Liver (tissue), 9 donors: ENCODE results near the gene ITGB2. TPM values are rescaled to one million over a fixed set of nuclear protein-coding genes. Genes with fewer than 3 reads are reported as not detected.

ENCODE experiments used
- DNase-seq: peaks from one replicate; pipeline ENCODE4 v3.0.0-alpha.2; 2017; ENCODE audit warnings: low spot score
- H3K27ac ChIP-seq, 2 donors: one replicate each; pipeline ENCODE4 v1.7.0; 2013; ENCODE audit warnings: inconsistent platforms in 2 of 2, low read length in 2 of 2, control low read depth in 1 of 2, low read depth in 1 of 2, mild to moderate bottlenecking in 1 of 2
- H3K27me3 ChIP-seq, 4 donors: one replicate each; pipeline versions ENCODE4 v1.6.1 to v1.7.0; 2013; ENCODE audit warnings: low read length in 3 of 4, inconsistent platforms in 1 of 4, mild to moderate bottlenecking in 1 of 4, moderate library complexity in 1 of 4; ENCODE audit not compliant: control insufficient read depth in 4 of 4, insufficient read depth in 4 of 4
- H3K36me3 ChIP-seq, 4 donors: one replicate each; pipeline versions ENCODE4 v1.6.1 to v1.7.0; 2013; ENCODE audit warnings: low read length in 3 of 4, mild to moderate bottlenecking in 3 of 4, low read depth in 1 of 4, moderate library complexity in 1 of 4; ENCODE audit not compliant: control insufficient read depth in 4 of 4, insufficient read depth in 3 of 4
- H3K4me1 ChIP-seq, 4 donors: one replicate each; pipeline versions ENCODE4 v1.6.1 to v1.7.0; 2013; ENCODE audit warnings: low read length in 3 of 4, mild to moderate bottlenecking in 3 of 4, moderate library complexity in 1 of 4; ENCODE audit not compliant: control insufficient read depth in 4 of 4, insufficient read depth in 4 of 4
- H3K4me3 ChIP-seq, 3 donors: one replicate each; pipeline versions ENCODE4 v1.6.1 to v1.7.0; 2013; ENCODE audit warnings: low read length in 3 of 3, control low read depth in 1 of 3, low read depth in 1 of 3, mild to moderate bottlenecking in 1 of 3
- H3K9ac ChIP-seq, 2 donors: one replicate each; pipeline ENCODE4 v1.7.0; 2013; ENCODE audit warnings: low read length in 2 of 2, mild to moderate bottlenecking in 2 of 2, moderate library complexity in 2 of 2, control low read depth in 1 of 2, low read depth in 1 of 2
- H3K9me3 ChIP-seq, 4 donors: one replicate each; pipeline versions ENCODE4 v1.6.1 to v1.7.0; 2013; ENCODE audit warnings: low read length in 3 of 4; ENCODE audit not compliant: control insufficient read depth in 4 of 4
- EGR1 ChIP-seq, 2 donors: IDR thresholded peaks; 2 replicates each; pipeline ENCODE4 v1.6.1; 2016 to 2018; ENCODE audit warnings: antibody characterized with exemption in 2 of 2, low read depth in 2 of 2
- FOXA1 ChIP-seq: IDR thresholded peaks from 2 replicates; pipeline ENCODE4 v1.6.1; 2016; ENCODE audit warnings: antibody characterized with exemption
- FOXA2 ChIP-seq: IDR thresholded peaks from 2 replicates; pipeline ENCODE4 v1.6.1; 2016; ENCODE audit warnings: antibody characterized with exemption
- GABPA ChIP-seq, 2 donors: IDR thresholded peaks in 1 of 2; conservative IDR thresholded peaks in 1 of 2; 2 replicates each; pipeline ENCODE4 v1.6.1; 2016; ENCODE audit warnings: antibody characterized with exemption in 2 of 2, mild to moderate bottlenecking in 1 of 2, moderate library complexity in 1 of 2
- HNF4A ChIP-seq, 2 donors: conservative IDR thresholded peaks; 2 replicates each; pipeline ENCODE4 v1.6.1; 2016; ENCODE audit warnings: antibody characterized with exemption in 2 of 2, mild to moderate bottlenecking in 2 of 2
- HNF4G ChIP-seq: IDR thresholded peaks from 2 replicates; pipeline ENCODE4 v1.6.1; 2016; ENCODE audit warnings: antibody characterized with exemption
- JUND ChIP-seq, 2 donors: IDR thresholded peaks; 2 replicates each; pipeline ENCODE4 v1.6.1; 2016; ENCODE audit warnings: antibody characterized with exemption in 2 of 2
- RAD21 ChIP-seq, 2 donors: IDR thresholded peaks; 2 replicates each; pipeline ENCODE4 v1.6.1; 2016; ENCODE audit warnings: antibody characterized with exemption in 2 of 2, mild to moderate bottlenecking in 2 of 2
- RXRA ChIP-seq, 2 donors: IDR thresholded peaks; 2 replicates each; pipeline ENCODE4 v1.6.1; 2017 to 2018; ENCODE audit warnings: antibody characterized with exemption in 2 of 2, mild to moderate bottlenecking in 1 of 2
- SP1 ChIP-seq: IDR thresholded peaks from 2 replicates; pipeline ENCODE4 v1.6.1; 2018; ENCODE audit warnings: antibody characterized with exemption, mild to moderate bottlenecking
- TAF1 ChIP-seq: conservative IDR thresholded peaks from 2 replicates; pipeline ENCODE4 v1.6.1; 2016; ENCODE audit warnings: antibody characterized with exemption, mild to moderate bottlenecking
- YY1 ChIP-seq: IDR thresholded peaks from 2 replicates; pipeline ENCODE4 v1.6.1; 2016; ENCODE audit warnings: antibody characterized with exemption, mild to moderate bottlenecking
- WGBS: extraction: QIAGEN DNeasy Blood & Tissue Kit; methylation state at CpG from one replicate; pipeline ENCODE4 v1.1.7; 2013; 5-methylcytosine and 5-hydroxymethylcytosine counted together
- polyA plus RNA-seq, 2 donors: library from polyadenylated mRNA; stranded (reverse) in 1 of 2; unstranded in 1 of 2; fragments of 200-250 nt in 1 of 2; fragments of >200 nt in 1 of 2; fragmentation: Nextera tagmentation in 1 of 2; extraction: Ambion mirVana in 1 of 2; gene quantifications; one replicate each; pipeline versions ENCODE4 v1.2.1 to v1.2.3, GENCODE V29; 2013 to 2015
- total RNA-seq, 2 donors: library from RNA; depleted of rRNA; stranded (reverse); fragments of >200 nt; gene quantifications; one replicate each; pipeline ENCODE4 v1.2.3, GENCODE V29; 2014
- TF ChIP-seq, protein P1 (sequence below): IDR thresholded peaks from 2 replicates; pipeline ENCODE4 v1.6.1; 2016; ENCODE audit warnings: antibody characterized with exemption
- TF ChIP-seq, protein P2 (sequence below): IDR thresholded peaks from 2 replicates; pipeline ENCODE4 v1.6.1; 2016; ENCODE audit warnings: antibody characterized with exemption
- TF ChIP-seq, protein P3 (sequence below): fragments of 150-350 bp; IDR thresholded peaks from 2 replicates; pipeline ENCODE4 v1.5.1; 2017; ENCODE audit warnings: improper control_type of control experiment, low read depth, low read length; ENCODE audit not compliant: missing input control
- TF ChIP-seq, protein P4 (sequence below): IDR thresholded peaks from 2 replicates; pipeline ENCODE4 v1.6.1; 2016; ENCODE audit warnings: antibody characterized with exemption, mild to moderate bottlenecking
- donor health status: healthy.
- donor health status: healthy.
- donor health status: healthy.
- donor health status: healthy.
- donor health status: healthy.

Gene ITGB2
- total and polyA plus RNA-seq, 4 donors: 9.6 to 50.6 (median 28.7) TPM

DNA sequence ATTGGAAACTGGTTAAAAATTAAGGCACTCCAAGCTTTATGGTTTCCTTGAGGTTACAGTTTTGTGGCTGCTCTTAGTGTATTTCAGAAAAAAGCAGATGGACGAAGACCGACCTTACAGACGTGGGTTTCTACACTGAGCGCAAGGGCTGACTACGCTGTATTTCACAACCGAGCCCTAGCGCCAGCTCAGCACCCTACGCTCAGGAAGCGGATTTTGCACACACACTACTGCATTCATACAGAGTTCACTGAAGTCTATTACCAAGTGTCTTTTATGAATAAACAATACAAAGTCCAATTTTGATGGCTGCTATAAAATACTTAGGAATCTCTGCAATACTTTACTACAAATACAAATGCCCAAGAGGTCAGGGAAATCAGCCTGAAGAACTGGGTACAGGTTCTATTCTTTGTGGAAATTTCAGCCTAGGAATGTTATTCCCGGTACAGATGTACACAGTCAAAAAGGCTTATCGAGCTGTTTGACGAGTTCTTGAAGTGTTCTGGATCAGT, 71.0 kb downstream of the ITGB2 start:
- no peak for TF ChIP-seq EGR1 (IDR thresholded peaks at IDR 0.05; ENCODE audit: low read depth in 2 of 2)
- 82% methylated on average over 12 of the region's 12 CpGs for WGBS
- peaks cover 2 to 19% (median 10%) of the 10 kb centered on the region in 4 donors for H3K4me1 ChIP-seq
- H3K9ac ChIP-seq: no peak overlapping the region
- H3K27me3 ChIP-seq: no peaks in the 10 kb centered on the region
- H3K36me3 ChIP-seq: peaks cover 13 to 36% (median 30%) of the 10 kb centered on the region in 4 donors
- no peak overlapping the region for H3K27ac ChIP-seq
- H3K4me3 ChIP-seq: no peak overlapping the region
- no peak for DNase-seq
- H3K9me3 ChIP-seq: no peaks in the 10 kb centered on the region

DNA sequence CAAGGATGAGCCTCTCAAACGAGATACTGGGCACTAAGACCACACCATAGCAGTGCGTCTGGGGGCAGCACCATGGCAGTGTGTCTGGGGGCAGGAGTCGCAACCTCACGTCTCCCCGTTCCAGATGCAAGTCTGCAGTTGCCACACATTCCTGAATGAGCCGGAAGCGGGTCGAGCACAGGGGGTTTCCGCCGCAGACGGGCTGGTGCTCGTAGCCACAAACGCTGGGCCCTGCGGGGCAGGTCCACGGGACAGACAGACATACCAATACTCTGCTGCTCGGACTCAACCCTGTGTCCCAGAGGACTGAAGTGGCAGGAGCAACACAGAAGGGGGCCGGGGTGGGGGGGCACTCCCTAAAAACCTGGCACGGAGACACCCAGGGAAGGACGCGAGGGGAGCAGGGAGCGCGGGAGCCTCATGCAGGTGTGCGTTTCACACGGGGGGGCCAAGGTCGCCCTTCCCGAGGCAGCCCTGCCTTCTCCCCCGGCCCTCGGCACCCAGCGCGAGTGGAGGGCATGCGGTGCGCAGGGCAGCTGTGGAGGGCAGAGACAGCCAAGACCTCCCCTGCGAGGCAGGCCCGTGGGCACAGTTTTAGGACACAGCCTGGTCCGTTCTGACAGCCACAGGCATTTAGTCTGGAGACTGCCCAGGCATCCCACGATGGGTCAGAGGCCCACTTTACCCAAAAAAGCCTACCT, 71.7 kb downstream of the ITGB2 start:
- no peak overlapping the region for H3K27ac ChIP-seq
- no peak for DNase-seq
- peaks cover 6 to 31% (median 25%) of the 10 kb centered on the region in 4 donors for H3K36me3 ChIP-seq
- H3K27me3 ChIP-seq: no peaks in the 10 kb centered on the region
- no peak overlapping the region for H3K4me3 ChIP-seq
- H3K9ac ChIP-seq: no peak overlapping the region
- TF ChIP-seq GABPA (IDR thresholded peaks at IDR 0.05 in 1 of 2, conservative IDR thresholded peaks at IDR 0.05 in 1 of 2) (no peak), JUND (IDR thresholded peaks at IDR 0.05) (no peak), FOXA2 (no peak), EGR1 (IDR thresholded peaks at IDR 0.05; ENCODE audit: low read depth in 2 of 2) (no peak)
- 91% methylated on average over 36 of the region's 36 CpGs for WGBS
- no peaks in the 10 kb centered on the region for H3K9me3 ChIP-seq
- H3K4me1 ChIP-seq: peaks cover 2 to 19% (median 10%) of the 10 kb centered on the region in 4 donors

DNA sequence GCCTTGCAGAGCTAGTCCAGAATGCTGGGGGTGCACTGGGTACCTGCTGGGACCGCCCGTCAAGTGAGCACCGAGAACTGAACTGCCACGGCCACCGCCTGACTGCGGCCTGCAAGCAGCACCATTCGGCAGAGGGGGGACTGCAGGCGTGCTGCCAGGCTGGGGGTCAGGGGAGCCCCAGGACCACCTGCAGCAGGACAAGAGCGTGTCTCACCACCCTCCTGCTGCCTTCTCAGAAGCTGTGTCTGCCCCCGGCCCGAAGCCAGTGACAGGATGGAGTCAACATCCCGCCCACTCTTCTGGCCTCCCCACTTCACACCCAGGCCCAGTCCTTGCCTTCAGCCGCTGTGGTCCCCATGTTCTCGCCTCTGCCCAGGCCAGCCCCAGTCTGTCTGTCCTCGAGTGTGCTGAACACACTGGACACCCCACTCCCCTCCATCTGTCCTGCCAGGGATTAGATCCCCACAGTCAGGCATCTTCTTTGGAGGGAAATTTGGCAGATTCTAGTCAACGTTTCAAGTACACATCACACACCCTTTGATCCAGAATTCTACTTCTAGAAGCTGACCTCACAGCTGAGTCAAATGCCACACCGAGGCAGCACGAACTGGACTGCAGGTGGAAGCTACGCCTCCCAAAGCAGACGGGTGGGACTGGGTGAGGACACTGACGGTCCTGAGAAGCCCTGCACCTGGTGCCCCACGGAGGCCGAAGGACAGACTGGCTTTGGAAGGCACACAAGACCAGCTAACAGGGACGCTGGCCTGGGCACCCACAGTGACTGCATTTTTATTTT, 73.2 kb downstream of the ITGB2 start:
- H3K27me3 ChIP-seq: no peaks in the 10 kb centered on the region
- no peak overlapping the region for H3K27ac ChIP-seq
- peaks cover 2 to 19% (median 10%) of the 10 kb centered on the region in 4 donors for H3K4me1 ChIP-seq
- no peak overlapping the region for H3K9ac ChIP-seq
- no peaks in the 10 kb centered on the region for H3K9me3 ChIP-seq
- peaks cover 5 to 28% (median 19%) of the 10 kb centered on the region in 4 donors for H3K36me3 ChIP-seq
- H3K4me3 ChIP-seq: no peak overlapping the region
- no peak for DNase-seq
- TF ChIP-seq RAD21 (IDR thresholded peaks at IDR 0.05) (no peak), EGR1 (IDR thresholded peaks at IDR 0.05; ENCODE audit: low read depth in 2 of 2) (no peak), HNF4G (no peak), GABPA (IDR thresholded peaks at IDR 0.05 in 1 of 2, conservative IDR thresholded peaks at IDR 0.05 in 1 of 2) (no peak), SP1 (no peak), RXRA (IDR thresholded peaks at IDR 0.05) (no peak), TAF1 (no peak), FOXA1 (no peak), FOXA2 (no peak), HNF4A (conservative IDR thresholded peaks at IDR 0.05) (no peak), YY1 (no peak)
- TF ChIP-seq, protein P1, sequence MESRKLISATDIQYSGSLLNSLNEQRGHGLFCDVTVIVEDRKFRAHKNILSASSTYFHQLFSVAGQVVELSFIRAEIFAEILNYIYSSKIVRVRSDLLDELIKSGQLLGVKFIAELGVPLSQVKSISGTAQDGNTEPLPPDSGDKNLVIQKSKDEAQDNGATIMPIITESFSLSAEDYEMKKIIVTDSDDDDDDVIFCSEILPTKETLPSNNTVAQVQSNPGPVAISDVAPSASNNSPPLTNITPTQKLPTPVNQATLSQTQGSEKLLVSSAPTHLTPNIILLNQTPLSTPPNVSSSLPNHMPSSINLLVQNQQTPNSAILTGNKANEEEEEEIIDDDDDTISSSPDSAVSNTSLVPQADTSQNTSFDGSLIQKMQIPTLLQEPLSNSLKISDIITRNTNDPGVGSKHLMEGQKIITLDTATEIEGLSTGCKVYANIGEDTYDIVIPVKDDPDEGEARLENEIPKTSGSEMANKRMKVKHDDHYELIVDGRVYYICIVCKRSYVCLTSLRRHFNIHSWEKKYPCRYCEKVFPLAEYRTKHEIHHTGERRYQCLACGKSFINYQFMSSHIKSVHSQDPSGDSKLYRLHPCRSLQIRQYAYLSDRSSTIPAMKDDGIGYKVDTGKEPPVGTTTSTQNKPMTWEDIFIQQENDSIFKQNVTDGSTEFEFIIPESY: no peak
- TF ChIP-seq, protein P2, sequence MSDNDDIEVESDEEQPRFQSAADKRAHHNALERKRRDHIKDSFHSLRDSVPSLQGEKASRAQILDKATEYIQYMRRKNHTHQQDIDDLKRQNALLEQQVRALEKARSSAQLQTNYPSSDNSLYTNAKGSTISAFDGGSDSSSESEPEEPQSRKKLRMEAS: no peak
- TF ChIP-seq, protein P3, sequence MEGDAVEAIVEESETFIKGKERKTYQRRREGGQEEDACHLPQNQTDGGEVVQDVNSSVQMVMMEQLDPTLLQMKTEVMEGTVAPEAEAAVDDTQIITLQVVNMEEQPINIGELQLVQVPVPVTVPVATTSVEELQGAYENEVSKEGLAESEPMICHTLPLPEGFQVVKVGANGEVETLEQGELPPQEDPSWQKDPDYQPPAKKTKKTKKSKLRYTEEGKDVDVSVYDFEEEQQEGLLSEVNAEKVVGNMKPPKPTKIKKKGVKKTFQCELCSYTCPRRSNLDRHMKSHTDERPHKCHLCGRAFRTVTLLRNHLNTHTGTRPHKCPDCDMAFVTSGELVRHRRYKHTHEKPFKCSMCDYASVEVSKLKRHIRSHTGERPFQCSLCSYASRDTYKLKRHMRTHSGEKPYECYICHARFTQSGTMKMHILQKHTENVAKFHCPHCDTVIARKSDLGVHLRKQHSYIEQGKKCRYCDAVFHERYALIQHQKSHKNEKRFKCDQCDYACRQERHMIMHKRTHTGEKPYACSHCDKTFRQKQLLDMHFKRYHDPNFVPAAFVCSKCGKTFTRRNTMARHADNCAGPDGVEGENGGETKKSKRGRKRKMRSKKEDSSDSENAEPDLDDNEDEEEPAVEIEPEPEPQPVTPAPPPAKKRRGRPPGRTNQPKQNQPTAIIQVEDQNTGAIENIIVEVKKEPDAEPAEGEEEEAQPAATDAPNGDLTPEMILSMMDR: no peak
- TF ChIP-seq, protein P4, sequence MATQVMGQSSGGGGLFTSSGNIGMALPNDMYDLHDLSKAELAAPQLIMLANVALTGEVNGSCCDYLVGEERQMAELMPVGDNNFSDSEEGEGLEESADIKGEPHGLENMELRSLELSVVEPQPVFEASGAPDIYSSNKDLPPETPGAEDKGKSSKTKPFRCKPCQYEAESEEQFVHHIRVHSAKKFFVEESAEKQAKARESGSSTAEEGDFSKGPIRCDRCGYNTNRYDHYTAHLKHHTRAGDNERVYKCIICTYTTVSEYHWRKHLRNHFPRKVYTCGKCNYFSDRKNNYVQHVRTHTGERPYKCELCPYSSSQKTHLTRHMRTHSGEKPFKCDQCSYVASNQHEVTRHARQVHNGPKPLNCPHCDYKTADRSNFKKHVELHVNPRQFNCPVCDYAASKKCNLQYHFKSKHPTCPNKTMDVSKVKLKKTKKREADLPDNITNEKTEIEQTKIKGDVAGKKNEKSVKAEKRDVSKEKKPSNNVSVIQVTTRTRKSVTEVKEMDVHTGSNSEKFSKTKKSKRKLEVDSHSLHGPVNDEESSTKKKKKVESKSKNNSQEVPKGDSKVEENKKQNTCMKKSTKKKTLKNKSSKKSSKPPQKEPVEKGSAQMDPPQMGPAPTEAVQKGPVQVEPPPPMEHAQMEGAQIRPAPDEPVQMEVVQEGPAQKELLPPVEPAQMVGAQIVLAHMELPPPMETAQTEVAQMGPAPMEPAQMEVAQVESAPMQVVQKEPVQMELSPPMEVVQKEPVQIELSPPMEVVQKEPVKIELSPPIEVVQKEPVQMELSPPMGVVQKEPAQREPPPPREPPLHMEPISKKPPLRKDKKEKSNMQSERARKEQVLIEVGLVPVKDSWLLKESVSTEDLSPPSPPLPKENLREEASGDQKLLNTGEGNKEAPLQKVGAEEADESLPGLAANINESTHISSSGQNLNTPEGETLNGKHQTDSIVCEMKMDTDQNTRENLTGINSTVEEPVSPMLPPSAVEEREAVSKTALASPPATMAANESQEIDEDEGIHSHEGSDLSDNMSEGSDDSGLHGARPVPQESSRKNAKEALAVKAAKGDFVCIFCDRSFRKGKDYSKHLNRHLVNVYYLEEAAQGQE: no peak
- WGBS: 85% methylated on average over 24 of the region's 24 CpGs
